Hepatocyte (in vitro differentiated cells): ENCODE results near the gene EFNA4.

Experiments used
- CTCF ChIP-seq: fragments of 200-600 bp; sonication (generic); IDR thresholded peaks from 2 replicates; pipeline ENCODE4 v1.5.1; 2016; ENCODE audit warnings: antibody characterized with exemption, mild to moderate bottlenecking; ENCODE audit not compliant: poor library complexity
- EZH2 ChIP-seq: fragments of 200-600 bp; sonication (generic); IDR thresholded peaks from 2 replicates; pipeline ENCODE4 v1.6.1; 2016; ENCODE audit warnings: antibody characterized with exemption, mild to moderate bottlenecking, borderline replicate concordance

GRCh38 chr1:155048449-155049334, 14.8 kb upstream of the EFNA4 start:
- TF ChIP-seq EZH2 (no peak), CTCF (no peak)
